Panc1 (cell line): ENCODE results near the gene C9orf78. TPM values are rescaled to one million over a fixed set of nuclear protein-coding genes. Genes with fewer than 3 reads are reported as not detected.
A peak's percentile ranks its signal among the peaks of the same experiment; 100 is the strongest.

Experiments
- ATAC-seq: fragments of 200-7000 bp; cut with Tn5 transposase; 2 replicates; pipeline ENCODE4 v1.9.1; 2020; ENCODE audit warnings: mild to moderate bottlenecking, moderate library complexity
- BruUV-seq: library from RNA; stranded (reverse); fragments of 400-500 nt; replicated peaks from 2 replicates; lab custom pipeline; 2021; lab: Mats Ljungman, UMichigan
- CTCF ChIA-PET: fragments of 300-600 bp; sonication (Branson Sonifier 250); formaldehyde crosslinking; loops from one replicate; lab custom pipeline; 2022; ENCODE audit warnings: antibody characterized with exemption; lab: Charles Lee
- POLR2A ChIA-PET: fragments of 300-600 bp; sonication (Branson Sonifier 250); formaldehyde crosslinking; loops from one replicate; lab custom pipeline; 2022; ENCODE audit warnings: antibody characterized with exemption; lab: Charles Lee
- DNase-seq: peaks from one replicate; pipeline ENCODE4 v3.0.0-alpha.2; 2010; ENCODE audit warnings: low read depth, low spot score
- H3K27ac ChIP-seq: 2 replicates; pipeline ENCODE4 v1.5.1; 2011; ENCODE audit warnings: mild to moderate bottlenecking, low read length, inconsistent platforms
- H3K27me3 ChIP-seq: fragments of 200-500 bp; sonication (Bioruptor generic); 2 replicates; pipeline ENCODE4 v1.6.0; 2014; ENCODE audit warnings: low read length, inconsistent platforms; ENCODE audit not compliant: control insufficient read depth, insufficient read depth
- H3K36me3 ChIP-seq: fragments of 200-500 bp; sonication (Bioruptor generic); 2 replicates; pipeline ENCODE4 v1.5.1; 2014; ENCODE audit warnings: inconsistent platforms, mild to moderate bottlenecking, low read length, moderate library complexity; ENCODE audit not compliant: control insufficient read depth, insufficient read depth
- H3K4me1 ChIP-seq: 2 replicates; pipeline ENCODE4 v1.5.1; 2011; ENCODE audit warnings: inconsistent platforms, mild to moderate bottlenecking, low read length, moderate library complexity; ENCODE audit not compliant: control insufficient read depth, insufficient read depth
- H3K4me3 ChIP-seq, 2 experiments: 2 replicates each; pipeline ENCODE4 v1.5.1; 2011 to 2012; ENCODE audit warnings: low read depth in 2 of 2, low read length in 2 of 2, mild to moderate bottlenecking in 2 of 2, inconsistent platforms in 1 of 2, moderate library complexity in 1 of 2
- H3K9me3 ChIP-seq: fragments of 200-500 bp; sonication (Bioruptor generic); 2 replicates; pipeline ENCODE4 v1.5.1; 2014; ENCODE audit warnings: low read depth, mild to moderate bottlenecking, inconsistent platforms, low read length, moderate library complexity; ENCODE audit not compliant: control insufficient read depth, insufficient read depth
- POLR2AphosphoS5 ChIP-seq: IDR thresholded peaks from 2 replicates; pipeline ENCODE4 v1.6.1; 2012; ENCODE audit warnings: mild to moderate bottlenecking, low read depth, low read length, moderate library complexity
- SIN3A ChIP-seq: IDR thresholded peaks from 2 replicates; pipeline ENCODE4 v1.6.1; 2012; ENCODE audit warnings: low read depth, mild to moderate bottlenecking, low read length, moderate library complexity, borderline replicate concordance; ENCODE audit not compliant: insufficient read depth
- TCF7L2 ChIP-seq: IDR thresholded peaks from 2 replicates; pipeline ENCODE4 v1.6.1; 2011; ENCODE audit warnings: mild to moderate bottlenecking, low read depth, low read length, inconsistent platforms
- in situ Hi-C: cut with HindIII; loops from 2 replicates; pipeline ENCODE4 v1.10.0; 2016; ENCODE audit warnings: low sequenced_read_pairs, low pct_unique_long_range_greater_than_20kb
- intact Hi-C: fragments of 100-400 bp; cut with micrococcal nuclease; formaldehyde crosslinking; loops from one replicate; pipeline ENCODE4 v1.10.0; 2022; ENCODE audit not compliant: unreplicated experiment
- total RNA-seq: library from RNA; stranded (reverse); gene quantifications from one replicate; pipeline ENCODE4 v1.2.1, GENCODE V29; 2021; ENCODE audit not compliant: unreplicated experiment
- TF ChIP-seq, protein P1 (sequence below): fragments of 450-650 bp; IDR thresholded peaks from 2 replicates; pipeline ENCODE4 v1.5.1; 2017; ENCODE audit warnings: mild to moderate bottlenecking
- TF ChIP-seq, protein P2 (sequence below), 2 experiments: IDR thresholded peaks; 2 replicates each; pipeline ENCODE4 v1.6.1; 2011 to 2012; ENCODE audit warnings: low read depth in 2 of 2, control low read depth in 1 of 2, low read length in 1 of 2, mild to moderate bottlenecking in 1 of 2, moderate library complexity in 1 of 2; ENCODE audit not compliant: insufficient read depth in 1 of 2

C9orf78 gene
- total RNA-seq, 1 experiment from 2014 or later, result 33.6 TPM

DNA sequence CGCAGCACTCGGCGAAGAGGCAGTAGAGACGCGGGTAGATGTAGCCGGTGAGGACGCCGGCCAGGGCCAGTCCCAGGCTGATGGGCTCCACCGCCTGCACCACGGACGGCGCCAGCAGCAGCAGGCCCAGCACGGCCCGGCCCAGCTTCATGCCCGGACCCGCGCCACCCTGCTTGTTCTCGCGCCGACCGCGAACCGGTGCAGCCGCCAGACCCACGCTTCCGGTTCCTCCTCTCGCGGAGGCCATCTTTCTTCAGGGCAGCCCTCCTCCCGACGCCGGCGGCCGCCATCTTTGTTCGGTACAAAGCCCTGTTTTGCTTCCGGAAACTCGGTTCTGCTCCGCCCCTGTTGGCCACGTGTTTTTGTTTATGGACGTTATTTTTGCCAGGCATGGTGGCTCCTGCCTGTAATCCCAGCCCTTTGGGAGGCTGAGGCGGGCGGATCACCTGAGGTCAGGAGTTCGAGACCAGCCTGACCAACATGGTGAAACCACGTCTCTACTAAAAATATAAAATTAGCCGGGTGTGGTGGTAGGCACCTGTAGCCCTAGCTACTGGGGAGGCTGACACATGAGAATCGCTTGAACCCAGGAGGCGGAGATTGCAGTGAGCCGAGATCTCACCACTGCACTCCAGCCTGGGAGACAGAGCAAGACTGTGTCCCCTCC, 11.0 kb downstream of the C9orf78 start, which contains the start of gene TOR1A:
TOR1A (minus strand) TSS at position 202 of the 667 bp plus-strand sequence; CDS start at position 151, 51 bp downstream.
- Histone ChIP-seq H3K27ac (peak within 1 kb of the TSS; percentile 66), H3K4me3 (peak within 1 kb of the TSS; percentile 60 to 62), H3K4me1 (no peaks in the 10 kb centered on the region), H3K36me3 (no peaks in the 10 kb centered on the region; the same call in 1 of the 2 replicates), H3K27me3 (no peaks in the 10 kb centered on the region), H3K9me3 (no peaks in the 10 kb centered on the region)
- in situ Hi-C loops, result no loop called here
- BruUV-seq, result no TSS peak
- ChIA-PET POLR2A (no interaction called here), CTCF (no interaction called here)
- peak; percentile 62 for DNase-seq
- peak; percentile 70; the same call in 1 of the 2 replicates for TF ChIP-seq POLR2AphosphoS5
- TF ChIP-seq SIN3A, result peak; percentile 82; the same call in 1 of the 2 replicates
- TF ChIP-seq, protein P1, sequence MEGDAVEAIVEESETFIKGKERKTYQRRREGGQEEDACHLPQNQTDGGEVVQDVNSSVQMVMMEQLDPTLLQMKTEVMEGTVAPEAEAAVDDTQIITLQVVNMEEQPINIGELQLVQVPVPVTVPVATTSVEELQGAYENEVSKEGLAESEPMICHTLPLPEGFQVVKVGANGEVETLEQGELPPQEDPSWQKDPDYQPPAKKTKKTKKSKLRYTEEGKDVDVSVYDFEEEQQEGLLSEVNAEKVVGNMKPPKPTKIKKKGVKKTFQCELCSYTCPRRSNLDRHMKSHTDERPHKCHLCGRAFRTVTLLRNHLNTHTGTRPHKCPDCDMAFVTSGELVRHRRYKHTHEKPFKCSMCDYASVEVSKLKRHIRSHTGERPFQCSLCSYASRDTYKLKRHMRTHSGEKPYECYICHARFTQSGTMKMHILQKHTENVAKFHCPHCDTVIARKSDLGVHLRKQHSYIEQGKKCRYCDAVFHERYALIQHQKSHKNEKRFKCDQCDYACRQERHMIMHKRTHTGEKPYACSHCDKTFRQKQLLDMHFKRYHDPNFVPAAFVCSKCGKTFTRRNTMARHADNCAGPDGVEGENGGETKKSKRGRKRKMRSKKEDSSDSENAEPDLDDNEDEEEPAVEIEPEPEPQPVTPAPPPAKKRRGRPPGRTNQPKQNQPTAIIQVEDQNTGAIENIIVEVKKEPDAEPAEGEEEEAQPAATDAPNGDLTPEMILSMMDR, result no peak
- TF ChIP-seq, protein P2, sequence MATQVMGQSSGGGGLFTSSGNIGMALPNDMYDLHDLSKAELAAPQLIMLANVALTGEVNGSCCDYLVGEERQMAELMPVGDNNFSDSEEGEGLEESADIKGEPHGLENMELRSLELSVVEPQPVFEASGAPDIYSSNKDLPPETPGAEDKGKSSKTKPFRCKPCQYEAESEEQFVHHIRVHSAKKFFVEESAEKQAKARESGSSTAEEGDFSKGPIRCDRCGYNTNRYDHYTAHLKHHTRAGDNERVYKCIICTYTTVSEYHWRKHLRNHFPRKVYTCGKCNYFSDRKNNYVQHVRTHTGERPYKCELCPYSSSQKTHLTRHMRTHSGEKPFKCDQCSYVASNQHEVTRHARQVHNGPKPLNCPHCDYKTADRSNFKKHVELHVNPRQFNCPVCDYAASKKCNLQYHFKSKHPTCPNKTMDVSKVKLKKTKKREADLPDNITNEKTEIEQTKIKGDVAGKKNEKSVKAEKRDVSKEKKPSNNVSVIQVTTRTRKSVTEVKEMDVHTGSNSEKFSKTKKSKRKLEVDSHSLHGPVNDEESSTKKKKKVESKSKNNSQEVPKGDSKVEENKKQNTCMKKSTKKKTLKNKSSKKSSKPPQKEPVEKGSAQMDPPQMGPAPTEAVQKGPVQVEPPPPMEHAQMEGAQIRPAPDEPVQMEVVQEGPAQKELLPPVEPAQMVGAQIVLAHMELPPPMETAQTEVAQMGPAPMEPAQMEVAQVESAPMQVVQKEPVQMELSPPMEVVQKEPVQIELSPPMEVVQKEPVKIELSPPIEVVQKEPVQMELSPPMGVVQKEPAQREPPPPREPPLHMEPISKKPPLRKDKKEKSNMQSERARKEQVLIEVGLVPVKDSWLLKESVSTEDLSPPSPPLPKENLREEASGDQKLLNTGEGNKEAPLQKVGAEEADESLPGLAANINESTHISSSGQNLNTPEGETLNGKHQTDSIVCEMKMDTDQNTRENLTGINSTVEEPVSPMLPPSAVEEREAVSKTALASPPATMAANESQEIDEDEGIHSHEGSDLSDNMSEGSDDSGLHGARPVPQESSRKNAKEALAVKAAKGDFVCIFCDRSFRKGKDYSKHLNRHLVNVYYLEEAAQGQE (IDR thresholded peaks at IDR 0.05; ENCODE audit: insufficient read depth in 1 of 2, low read depth in 2 of 2, low read length in 1 of 2), result 0 out of 4 replicates have a peak, but pooled peaks of 1 of the 2 experiments have one; percentile 35
- TF ChIP-seq TCF7L2, result no peak
- intact Hi-C loops, result no loop called here
- peak; percentile 96 for ATAC-seq

DNA sequence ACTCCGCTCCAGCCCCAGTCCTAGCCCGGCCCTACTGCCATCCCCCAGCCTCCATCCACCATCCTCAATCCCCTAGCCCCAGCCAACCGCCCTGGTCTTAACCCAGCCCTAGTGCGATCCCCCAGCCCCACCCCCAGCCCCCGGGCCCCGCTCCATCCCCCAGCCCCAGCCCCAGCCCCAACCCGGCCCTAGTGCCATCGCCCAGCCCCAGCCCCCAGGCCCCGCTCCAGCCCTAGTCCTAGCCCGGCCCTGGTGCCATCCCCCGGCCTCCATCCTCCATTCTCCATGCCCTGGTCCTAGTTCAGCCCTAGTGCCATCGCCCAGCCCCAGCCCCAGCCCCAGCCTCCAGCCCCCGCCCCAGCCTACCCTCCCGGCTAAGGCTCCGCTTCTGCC, 11.5 kb downstream of the C9orf78 start:
- CTCF ChIA-PET, result no interaction called here
- BruUV-seq, result no TSS peak
- DNase-seq, result no peak

More for the DNA sequence above, 11.5 kb downstream of the C9orf78 start:
- H3K27me3 ChIP-seq, result no peaks in the 10 kb centered on the region
- peak; percentile 64 for ATAC-seq
- peaks cover 2% of the 10 kb centered on the region; the same call in 1 of the 2 replicates for H3K36me3 ChIP-seq
- TF ChIP-seq TCF7L2 (no peak), POLR2AphosphoS5 (no peak), SIN3A (no peak)
- TF ChIP-seq, protein P2 (IDR thresholded peaks at IDR 0.05; ENCODE audit: insufficient read depth in 1 of 2, low read depth in 2 of 2, low read length in 1 of 2), result no peak
- TF ChIP-seq, protein P1, result no peak
- intact Hi-C loops, result no loop called here
- peak overlapping the region; percentile 44; the same call in 1 of the 2 replicates for H3K27ac ChIP-seq
- no peaks in the 10 kb centered on the region for H3K4me1 ChIP-seq
- POLR2A ChIA-PET, result no interaction called here
- H3K4me3 ChIP-seq, result peak overlapping the region; percentile 60 to 62
- no peaks in the 10 kb centered on the region for H3K9me3 ChIP-seq
- in situ Hi-C loops, result no loop called here
